Adipocyte (in vitro differentiated cells): ENCODE measurements around the gene FOXL3.
"Not testable (repeated sequence)": the region's sequence is repeated elsewhere in the genome, so short reads cannot be mapped to it uniquely, and the experiment has no call there.

Experiments
- DNase-seq: peaks from one replicate; pipeline ENCODE4 v3.0.0-alpha.2; 2015; ENCODE audit warnings: low read depth
- H3K27me3 ChIP-seq: replicated peaks from 2 replicates; pipeline ENCODE4 v1.7.0; 2013; ENCODE audit warnings: mild to moderate bottlenecking, low read length, moderate library complexity; ENCODE audit not compliant: control insufficient read depth, insufficient read depth
- H3K36me3 ChIP-seq: 2 replicates; pipeline ENCODE4 v1.7.0; 2013; ENCODE audit warnings: low read length, mild to moderate bottlenecking, moderate library complexity; ENCODE audit not compliant: control insufficient read depth, insufficient read depth, severe bottlenecking
- H3K4me1 ChIP-seq: 2 replicates; pipeline ENCODE4 v1.7.0; 2013; ENCODE audit warnings: mild to moderate bottlenecking, low read length, moderate library complexity; ENCODE audit not compliant: control insufficient read depth, insufficient read depth
- H3K4me3 ChIP-seq: 2 replicates; pipeline ENCODE4 v1.7.0; 2013; ENCODE audit warnings: mild to moderate bottlenecking, low read length, moderate library complexity
- H3K9ac ChIP-seq: 2 replicates; pipeline ENCODE4 v1.7.0; 2013; ENCODE audit warnings: mild to moderate bottlenecking, low read length, moderate library complexity
- H3K9me3 ChIP-seq: 2 replicates; pipeline ENCODE4 v1.7.0; 2013; ENCODE audit warnings: mild to moderate bottlenecking, low read length, moderate library complexity; ENCODE audit not compliant: control insufficient read depth

Gene FOXL3

DNA sequence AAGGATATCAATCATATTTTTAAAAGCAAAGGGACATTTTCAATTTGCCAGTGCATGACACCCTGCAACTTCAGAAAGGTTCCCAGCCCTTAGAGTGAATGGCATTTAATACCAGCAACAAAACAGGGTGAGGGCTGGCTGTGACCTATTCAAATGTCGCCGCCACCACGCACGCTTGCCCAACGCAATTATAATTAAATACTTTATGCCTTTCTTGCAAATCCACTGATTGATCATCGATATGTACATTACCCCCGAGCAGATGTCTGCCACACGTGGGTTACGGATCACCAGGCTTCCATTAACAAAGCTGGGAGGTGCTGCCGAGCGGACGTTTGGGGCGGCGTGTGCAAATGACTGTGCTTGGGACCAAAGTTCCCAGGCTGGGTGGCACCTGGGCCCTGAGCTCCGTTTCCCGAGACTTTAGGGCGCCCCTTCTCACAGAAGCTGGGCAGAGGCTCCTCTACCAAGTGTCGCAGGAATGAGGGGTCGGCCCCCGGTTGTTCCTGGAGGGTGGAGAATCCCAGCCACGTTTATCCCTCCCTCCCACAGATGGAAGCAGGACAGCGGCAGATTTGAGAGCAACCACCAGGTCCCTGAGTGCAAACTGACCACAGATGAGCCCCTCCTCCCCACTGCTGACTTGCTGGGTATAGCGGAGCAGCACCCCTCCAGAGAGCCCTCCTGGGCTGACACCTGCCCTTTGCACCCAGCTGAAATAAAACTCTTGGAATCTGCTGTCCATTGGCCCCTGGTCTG is 3.9 kb downstream of the FOXL3 start:
- Histone ChIP-seq H3K4me3 (no peak overlapping the region), H3K36me3 (no peaks in the 10 kb centered on the region), H3K9ac (no peak overlapping the region), H3K27me3 (peaks cover 57% of the 10 kb centered on the region), H3K9me3 (no peaks in the 10 kb centered on the region), H3K4me1 (no peaks in the 10 kb centered on the region)
- no peak for DNase-seq

GRCh38 chr7:294440-295154 is 4.6 kb downstream of the FOXL3 start:
- H3K27me3 ChIP-seq, result peaks cover 56% of the 10 kb centered on the region
- H3K4me3 ChIP-seq, result no peak overlapping the region
- no peak for DNase-seq
- no peaks in the 10 kb centered on the region for H3K4me1 ChIP-seq
- H3K9me3 ChIP-seq, result no peaks in the 10 kb centered on the region
- H3K36me3 ChIP-seq, result no peaks in the 10 kb centered on the region
- H3K9ac ChIP-seq, result no peak overlapping the region

- Histone ChIP-seq H3K27me3 (peaks cover 63% of the 10 kb centered on the region), H3K9me3 (no peaks in the 10 kb centered on the region), H3K4me1 (no peaks in the 10 kb centered on the region), H3K4me3 (no peak overlapping the region), H3K9ac (no peak overlapping the region), H3K36me3 (no peaks in the 10 kb centered on the region)
- DNase-seq, result peak; percentile 13
Measured at GRCh38 chr7:295155-296154, 5.5 kb downstream of the FOXL3 start.

GRCh38 chr7:296373-296945 is 6.5 kb downstream of the FOXL3 start:
- Histone ChIP-seq H3K4me3 (no peak overlapping the region), H3K9me3 (no peaks in the 10 kb centered on the region), H3K4me1 (no peaks in the 10 kb centered on the region), H3K27me3 (peaks cover 66% of the 10 kb centered on the region), H3K9ac (no peak overlapping the region), H3K36me3 (no peaks in the 10 kb centered on the region)
- DNase-seq, result no peak

DNA sequence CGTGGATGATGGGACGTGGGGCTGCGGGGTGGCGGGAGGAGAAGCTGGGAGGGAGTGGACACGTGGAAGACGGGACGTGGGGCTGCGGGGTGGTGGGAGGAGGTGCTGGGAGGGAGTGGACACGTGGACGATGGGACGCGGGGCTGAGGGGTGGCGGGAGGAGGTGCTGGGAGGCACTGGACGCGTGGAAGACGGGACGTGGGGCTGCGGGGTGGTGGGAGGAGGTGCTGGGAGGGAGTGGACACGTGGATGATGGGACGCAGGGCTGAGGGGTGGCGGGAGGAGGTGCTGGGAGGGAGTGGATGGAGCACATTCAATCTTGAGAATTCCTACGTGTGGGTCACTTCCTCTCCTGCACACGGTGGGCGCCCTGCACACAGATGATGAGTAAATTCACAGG is 7.2 kb downstream of the FOXL3 start:
- not testable (repeated sequence) for H3K4me1 ChIP-seq, H3K9me3 ChIP-seq, H3K9ac ChIP-seq, DNase-seq, H3K36me3 ChIP-seq, H3K4me3 ChIP-seq
- peaks cover 63% of the 10 kb centered on the region for H3K27me3 ChIP-seq

GRCh38 chr7:297611-298374 is 7.8 kb downstream of the FOXL3 start:
- no peak overlapping the region for H3K9ac ChIP-seq
- H3K36me3 ChIP-seq, result no peaks in the 10 kb centered on the region
- DNase-seq, result no peak
- no peaks in the 10 kb centered on the region for H3K4me1 ChIP-seq
- no peaks in the 10 kb centered on the region for H3K9me3 ChIP-seq
- peaks cover 61% of the 10 kb centered on the region for H3K27me3 ChIP-seq
- H3K4me3 ChIP-seq, result no peak overlapping the region

DNA sequence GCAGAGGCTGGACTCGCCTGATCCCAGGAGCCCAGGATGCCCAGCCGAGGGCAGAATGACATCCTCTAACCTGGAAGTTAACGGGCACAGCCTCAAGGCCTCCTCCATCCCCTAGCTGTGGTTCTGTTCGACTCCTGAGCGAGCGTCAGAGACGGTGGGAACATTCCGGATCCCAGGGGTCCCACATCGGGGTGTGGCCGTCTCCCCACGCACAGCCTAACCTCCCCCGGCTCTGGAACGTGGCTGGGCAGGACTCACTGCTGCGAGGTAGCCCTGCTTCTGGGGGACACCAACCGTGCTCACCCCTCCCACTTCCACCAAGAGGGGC is 8.4 kb downstream of the FOXL3 start:
- DNase-seq, result no peak
- Histone ChIP-seq H3K9me3 (no peaks in the 10 kb centered on the region), H3K4me1 (no peaks in the 10 kb centered on the region), H3K36me3 (no peaks in the 10 kb centered on the region), H3K9ac (no peak overlapping the region), H3K27me3 (peaks cover 55% of the 10 kb centered on the region), H3K4me3 (no peak overlapping the region)

GRCh38 chr7:298743-299142 is 8.8 kb downstream of the FOXL3 start:
- peaks cover 51% of the 10 kb centered on the region for H3K27me3 ChIP-seq
- no peak overlapping the region for H3K9ac ChIP-seq
- H3K9me3 ChIP-seq, result no peaks in the 10 kb centered on the region
- DNase-seq, result no peak
- H3K36me3 ChIP-seq, result no peaks in the 10 kb centered on the region
- no peaks in the 10 kb centered on the region for H3K4me1 ChIP-seq
- H3K4me3 ChIP-seq, result no peak overlapping the region

DNA sequence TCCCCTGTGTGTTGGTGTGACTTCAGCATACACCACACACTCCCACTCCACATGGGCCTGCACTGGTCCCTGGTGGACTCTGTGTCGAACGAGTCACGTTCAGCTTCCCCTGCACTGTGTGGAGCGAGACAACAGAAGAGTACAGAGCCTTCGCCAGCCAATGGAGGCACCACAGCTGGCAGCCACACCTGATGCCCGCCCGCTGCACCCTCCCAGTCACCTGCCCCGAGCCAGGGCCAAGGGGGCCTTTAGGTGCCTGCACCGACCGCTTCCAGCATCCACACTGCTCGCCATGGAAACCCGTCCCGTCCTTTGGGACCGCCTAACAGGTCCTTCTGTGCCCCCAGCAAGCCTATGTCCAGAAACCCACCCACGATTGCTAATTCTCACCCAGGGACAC is 9.2 kb downstream of the FOXL3 start:
- no peaks in the 10 kb centered on the region for H3K4me1 ChIP-seq
- no peak overlapping the region for H3K9ac ChIP-seq
- H3K27me3 ChIP-seq, result peaks cover 49% of the 10 kb centered on the region
- DNase-seq, result no peak
- H3K9me3 ChIP-seq, result no peaks in the 10 kb centered on the region
- H3K36me3 ChIP-seq, result no peaks in the 10 kb centered on the region
- no peak overlapping the region for H3K4me3 ChIP-seq

DNA sequence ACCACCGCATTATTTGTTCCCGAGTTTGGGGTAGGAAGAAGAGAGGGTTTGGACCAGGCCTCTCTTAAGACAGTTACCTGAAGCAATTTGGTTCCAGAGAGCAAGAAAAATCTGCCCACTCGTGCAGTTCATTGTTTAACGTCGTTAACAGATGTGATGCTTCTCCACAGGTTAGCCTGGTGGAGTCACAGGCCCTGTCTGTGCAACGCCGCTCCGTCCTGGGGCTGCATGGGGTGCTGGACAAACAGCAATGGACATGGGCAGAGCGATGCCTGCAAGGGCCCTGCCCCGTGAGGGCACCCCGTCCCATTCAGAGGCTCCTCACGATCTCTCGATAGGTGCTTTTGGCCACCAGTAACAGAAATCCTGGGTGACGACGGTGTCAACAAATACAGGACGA is 9.7 kb downstream of the FOXL3 start:
- DNase-seq, result no peak
- Histone ChIP-seq H3K9ac (no peak overlapping the region), H3K27me3 (peaks cover 44% of the 10 kb centered on the region), H3K9me3 (no peaks in the 10 kb centered on the region), H3K4me1 (no peaks in the 10 kb centered on the region), H3K36me3 (no peaks in the 10 kb centered on the region), H3K4me3 (no peak overlapping the region)
